Measurements from ENCODE around the gene PGAP6. TPM values are rescaled to one million over a fixed set of nuclear protein-coding genes. Genes with fewer than 3 reads are reported as not detected.

PGAP6 gene
- total RNA-seq, 4 donors from 2014 or later: 18.3 to 43.5 (median 28.3) TPM

- no peak for TF ChIP-seq CTCF (IDR thresholded peaks at IDR 0.05; ENCODE audit: low read depth)
These were observed 17.9 kb downstream of the PGAP6 start for GRCh38 chr16:363766-364490.

GRCh38 chr16:363110-363765 lies 18.5 kb downstream of the PGAP6 start:
- TF ChIP-seq CTCF (IDR thresholded peaks at IDR 0.05; ENCODE audit: low read depth): no peak

- TF ChIP-seq CTCF (IDR thresholded peaks at IDR 0.05; ENCODE audit: low read depth): no peak
These were observed 19.7 kb downstream of the PGAP6 start for GRCh38 chr16:361872-362701.

GRCh38 chr16:361341-361871 lies 20.4 kb downstream of the PGAP6 start:
- no peak for TF ChIP-seq CTCF (IDR thresholded peaks at IDR 0.05; ENCODE audit: low read depth)

- no peak for TF ChIP-seq CTCF (IDR thresholded peaks at IDR 0.05; ENCODE audit: low read depth)
These were observed 21.0 kb downstream of the PGAP6 start for GRCh38 chr16:360698-361336.

- TF ChIP-seq CTCF (IDR thresholded peaks at IDR 0.05; ENCODE audit: low read depth): no peak
These were observed 21.7 kb downstream of the PGAP6 start for GRCh38 chr16:359871-360697.
